ENCODE measurements around the gene C1orf216.

GRCh38 chr1:35708441-35708921 lies 10.2 kb downstream of the C1orf216 start:
- no peak for TF ChIP-seq CTCF (IDR thresholded peaks at IDR 0.05)
- TF ChIP-seq EZH2 (IDR thresholded peaks at IDR 0.05; ENCODE audit: borderline replicate concordance, insufficient read depth, low read depth, low read length, poor library complexity, severe bottlenecking) = no peak
